ENCODE data around the gene COL9A2.
"Not testable (repeated sequence)": the region's sequence is repeated elsewhere in the genome, so short reads cannot be mapped to it uniquely, and the experiment has no call there.

COL9A2 gene

DNA sequence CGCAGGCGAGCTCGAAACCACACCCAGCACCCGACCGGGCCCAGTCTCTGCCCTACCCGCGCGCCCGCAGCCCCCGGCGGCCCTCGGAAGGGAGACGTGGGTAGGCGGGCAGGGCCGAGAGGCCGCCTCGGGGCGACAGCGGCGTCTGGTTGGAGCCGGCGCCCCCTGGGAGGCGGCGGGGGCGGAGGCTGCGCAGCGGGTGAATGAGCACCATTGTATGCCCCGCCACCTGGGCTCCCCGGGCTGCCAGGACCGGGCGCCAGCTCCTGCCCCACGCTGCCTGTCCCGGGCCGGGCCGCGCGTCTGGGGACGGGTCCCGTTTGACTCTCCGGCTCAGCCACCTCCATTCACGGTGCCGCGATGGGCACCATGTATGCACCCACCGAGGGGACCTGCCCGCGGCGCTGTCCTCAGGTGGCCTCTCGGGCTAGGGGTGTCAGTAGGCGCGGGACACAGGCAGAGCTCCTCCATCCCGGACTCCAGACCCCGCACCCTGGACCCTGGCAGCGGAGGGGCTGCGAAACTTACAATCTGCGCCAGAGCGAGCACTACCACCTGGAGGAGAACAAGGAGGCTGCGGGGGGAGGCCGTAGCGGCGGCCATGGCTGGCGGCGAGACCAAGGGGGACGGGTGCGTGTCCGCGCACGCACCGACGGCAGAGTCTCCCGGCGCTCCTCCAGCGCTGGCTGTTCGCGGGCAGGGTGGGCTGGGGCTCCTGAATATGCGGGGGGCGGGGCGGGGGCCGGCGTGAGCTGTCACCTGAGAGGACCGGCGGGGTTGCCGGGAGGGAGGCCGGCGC is at the start of gene COL9A2:
Gene COL9A2, minus strand, starts transcription at position 692 of the 799 bp plus-strand sequence. Its CDS starts 89 bp downstream, at position 603.
- peak; percentile 78 for DNase-seq

DNA sequence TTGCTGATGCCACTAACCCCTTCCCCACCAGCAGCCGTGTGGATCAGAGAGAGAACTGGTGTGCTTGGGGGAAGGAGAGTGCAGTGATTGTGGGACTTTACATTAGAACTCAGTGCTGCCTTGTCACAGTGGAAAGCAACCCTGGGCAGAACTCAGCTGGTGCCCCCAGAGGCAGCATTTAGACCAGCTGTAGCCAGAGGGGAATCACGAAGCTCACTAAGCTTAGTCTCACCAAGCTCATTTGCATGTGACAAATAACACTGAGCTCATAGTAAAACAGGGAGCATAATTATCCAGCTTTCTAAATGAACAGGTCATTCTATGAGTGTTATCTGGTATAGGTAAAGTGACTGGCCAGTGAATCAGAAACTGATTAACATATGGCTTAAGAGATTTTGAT is 46.6 kb upstream of the COL9A2 start:
- no peak for DNase-seq

DNA sequence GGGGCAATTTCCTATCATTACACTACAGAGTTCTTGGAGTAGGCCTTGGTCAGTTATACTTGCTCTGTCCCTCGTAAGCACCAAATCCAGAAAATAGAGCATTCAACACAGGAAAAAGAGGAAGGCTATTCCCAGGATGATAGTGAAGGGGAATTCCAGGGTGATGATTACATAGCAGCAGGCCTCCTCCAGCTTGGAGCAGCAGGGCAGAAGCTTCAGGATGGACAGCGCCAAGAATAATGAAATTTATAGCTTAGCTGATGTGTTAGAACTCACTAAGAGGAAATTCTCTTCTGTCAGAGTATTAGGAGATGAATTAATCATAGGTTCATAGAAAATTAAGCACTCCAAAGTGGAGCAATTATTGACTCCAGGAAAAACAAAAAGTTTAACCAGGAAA is 45.6 kb upstream of the COL9A2 start:
- DNase-seq: no peak

DNA sequence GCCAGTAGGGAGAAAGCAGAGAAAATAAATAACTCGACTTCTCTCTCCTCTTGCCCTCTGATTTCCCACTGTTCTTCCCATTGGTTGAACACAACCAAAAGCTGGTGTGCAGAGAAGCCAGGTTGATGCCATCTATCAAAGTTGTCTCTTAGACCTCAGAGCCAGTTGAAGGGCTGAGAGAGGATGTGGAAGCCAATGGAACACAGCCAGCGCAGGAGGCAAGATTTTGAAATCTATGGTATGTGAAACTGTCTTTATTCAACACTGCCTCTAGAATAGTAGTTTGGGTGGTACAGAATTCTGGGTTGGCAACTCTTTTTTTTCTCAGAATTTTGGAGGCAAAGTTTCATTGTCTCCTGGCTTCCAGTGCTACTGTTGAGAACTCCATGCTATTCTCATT is 45.1 kb upstream of the COL9A2 start:
- DNase-seq: no peak

DNA sequence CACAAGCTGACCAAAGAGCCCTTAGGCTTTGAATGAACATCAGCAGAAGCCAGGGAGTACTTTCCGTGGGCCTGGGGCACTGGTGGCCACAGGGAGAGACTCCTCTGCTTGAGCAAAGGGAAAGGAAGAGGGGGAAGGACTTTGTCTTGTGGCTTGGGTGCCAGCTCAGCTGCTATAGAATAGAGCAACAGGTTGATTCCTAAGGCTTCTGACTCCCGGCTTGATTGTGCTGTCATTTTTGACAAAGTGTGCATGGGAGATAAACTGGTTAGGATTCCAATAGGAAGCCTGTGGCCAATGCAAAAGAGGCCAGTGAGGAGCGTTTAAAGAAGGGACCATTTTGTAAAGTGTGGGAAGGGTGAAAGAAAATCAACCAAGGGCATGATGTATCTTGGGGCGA is 44.6 kb upstream of the COL9A2 start:
- no peak for DNase-seq

DNA sequence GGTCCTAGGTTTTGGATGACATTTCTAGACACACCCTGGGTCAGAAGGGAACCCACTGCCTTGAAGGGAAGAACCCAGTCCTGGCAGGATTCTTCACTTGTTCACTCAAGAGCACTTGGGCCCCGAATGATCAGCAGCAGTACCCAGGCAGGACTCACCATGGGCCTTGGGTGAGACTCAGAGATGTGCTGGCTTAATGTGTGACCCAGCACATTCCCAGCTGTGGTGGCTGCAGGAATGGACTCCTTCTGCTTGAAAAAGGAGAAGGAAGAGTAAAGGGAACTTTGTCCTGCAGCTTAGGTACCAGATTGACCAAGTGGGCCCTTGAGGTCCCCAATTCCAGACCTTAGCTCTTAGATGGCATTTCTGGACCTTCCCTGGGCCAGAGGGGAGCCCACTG is 44.1 kb upstream of the COL9A2 start:
- DNase-seq: no peak

DNA sequence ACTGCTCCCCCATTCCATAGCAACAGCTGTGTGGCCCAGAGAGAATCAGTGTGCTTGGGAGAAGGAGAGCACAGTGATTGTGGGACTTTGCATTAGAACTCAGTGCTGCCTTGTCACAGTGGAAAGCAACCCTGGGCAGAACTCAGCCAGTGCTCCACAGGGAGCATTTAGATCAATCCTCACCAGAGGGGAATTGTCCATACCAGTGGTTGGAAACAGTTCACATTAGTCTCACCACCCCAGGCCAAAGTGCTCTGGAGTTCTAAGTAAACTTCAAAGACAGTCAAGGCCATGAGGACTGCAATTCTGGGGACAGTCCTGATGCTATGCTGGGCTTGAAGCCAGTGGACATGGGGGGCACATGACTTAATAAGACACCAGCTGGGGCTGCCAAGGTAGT is 43.5 kb upstream of the COL9A2 start:
- DNase-seq: no peak

DNA sequence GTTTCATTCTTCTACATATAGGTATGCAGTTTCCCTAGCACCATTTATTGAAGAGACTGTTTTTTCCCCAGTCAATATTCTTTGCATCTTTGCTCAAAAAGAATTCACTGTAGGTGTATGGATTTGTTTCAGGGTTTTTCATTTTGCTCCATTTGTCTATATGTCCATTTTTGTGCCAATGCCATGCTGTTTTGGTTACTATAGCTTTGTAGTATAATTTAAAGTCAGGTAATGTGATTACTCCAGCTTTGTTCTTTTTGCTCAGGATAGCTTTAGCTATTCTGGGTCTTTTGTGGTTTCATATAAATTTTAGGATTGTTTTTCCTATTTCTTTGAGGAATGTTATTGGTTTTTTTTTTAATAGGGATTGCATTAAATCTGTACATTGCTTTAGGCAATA is 40.5 kb upstream of the COL9A2 start:
- no peak for DNase-seq

DNA sequence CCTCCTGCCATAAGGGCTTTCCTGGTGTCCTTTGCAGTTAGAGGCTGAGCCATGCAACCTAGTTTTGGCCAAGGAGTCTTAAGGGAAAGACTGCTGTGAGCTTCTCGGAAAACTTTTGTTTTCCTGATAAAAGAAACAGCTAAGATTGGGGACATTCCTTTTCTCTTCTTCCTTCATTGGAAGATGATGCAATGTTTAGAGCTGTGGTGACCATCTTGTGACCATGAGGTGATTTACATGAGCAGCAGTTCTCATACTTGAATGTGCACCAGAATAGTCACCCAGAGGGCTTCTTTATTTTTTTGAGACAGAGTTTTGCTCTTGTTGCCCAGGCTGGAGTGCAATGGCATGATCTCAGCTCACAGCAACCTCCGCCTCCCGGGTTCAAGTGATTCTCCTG is 36.0 kb upstream of the COL9A2 start:
- DNase-seq: no peak

DNA sequence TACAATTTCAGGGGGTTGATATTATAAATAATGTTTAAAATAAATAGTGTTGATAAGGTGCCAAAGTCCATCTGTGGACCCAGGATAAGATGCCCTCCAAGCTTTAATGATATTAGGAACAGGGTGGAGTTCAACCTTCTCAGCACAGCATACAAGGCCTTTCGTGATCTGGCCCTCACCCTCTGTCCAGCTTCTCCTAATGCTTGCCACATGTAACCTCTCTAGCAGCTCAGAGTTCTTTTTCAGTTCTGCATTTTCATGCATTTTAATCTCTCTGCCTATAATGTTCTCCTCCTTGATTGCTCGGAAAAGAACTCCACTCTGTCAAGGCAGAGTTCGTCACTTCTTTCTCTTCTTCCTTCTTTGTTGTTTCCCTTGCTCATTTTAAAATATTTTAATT is 35.0 kb upstream of the COL9A2 start:
- no peak for DNase-seq

DNA sequence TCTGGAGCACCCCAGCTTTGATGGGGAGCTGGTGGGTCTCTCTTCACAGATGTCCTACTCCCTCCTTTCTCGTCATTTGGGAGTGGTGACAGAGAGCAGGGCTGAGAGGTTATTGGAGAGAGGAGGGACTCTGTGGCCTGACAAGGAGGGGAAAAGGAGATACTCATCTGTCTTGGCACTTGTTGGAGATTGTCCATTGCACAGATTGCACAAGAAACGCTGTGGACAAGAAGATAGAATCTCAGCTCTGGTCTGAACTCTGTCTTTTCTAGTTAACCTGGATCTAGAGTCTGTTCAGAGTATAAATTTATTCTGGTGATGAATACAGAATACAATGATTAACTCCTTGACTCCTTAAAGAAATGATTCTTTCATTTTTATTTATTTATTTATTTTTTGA is 34.0 kb upstream of the COL9A2 start:
- no peak for DNase-seq

DNA sequence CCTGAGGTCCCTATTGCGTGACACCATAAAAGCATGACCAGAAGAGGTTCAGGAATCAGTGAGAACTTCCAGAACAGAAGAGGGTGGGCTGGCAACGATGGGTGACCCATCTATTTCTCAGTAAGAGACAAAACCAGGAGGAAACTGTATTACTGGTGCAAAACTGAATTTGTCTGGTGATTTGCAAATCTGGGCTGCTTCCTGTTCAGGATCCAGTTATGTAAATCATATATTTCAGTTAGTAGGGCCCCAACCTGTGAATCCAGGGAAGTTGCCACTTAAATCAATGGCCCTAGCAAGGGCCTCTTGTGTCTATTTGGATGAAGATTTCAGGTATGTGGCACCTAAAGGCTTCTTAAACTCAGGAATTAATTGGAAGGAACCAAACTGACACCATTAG is 33.3 kb upstream of the COL9A2 start:
- no peak for DNase-seq

DNA sequence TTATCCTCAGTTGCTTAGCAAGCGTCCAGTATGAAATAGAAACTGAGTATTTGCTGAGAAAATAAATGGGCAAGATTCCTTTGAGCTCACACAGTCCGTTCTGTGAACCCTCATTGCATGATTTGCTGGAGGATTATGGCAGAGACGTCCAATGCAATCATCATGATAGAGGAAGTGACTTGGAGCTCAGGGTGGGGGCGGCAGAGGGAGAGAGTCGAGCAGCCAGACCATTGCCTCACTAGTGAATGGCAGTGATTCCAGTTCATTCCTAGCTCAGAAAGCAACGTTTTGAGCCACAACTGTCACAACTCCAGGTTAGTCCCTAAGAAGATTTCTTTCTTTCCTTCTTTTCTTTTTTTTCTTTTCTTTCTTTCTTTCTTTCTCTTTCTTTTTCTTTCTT is 27.5 kb upstream of the COL9A2 start:
- peak; percentile 36 for DNase-seq

DNA sequence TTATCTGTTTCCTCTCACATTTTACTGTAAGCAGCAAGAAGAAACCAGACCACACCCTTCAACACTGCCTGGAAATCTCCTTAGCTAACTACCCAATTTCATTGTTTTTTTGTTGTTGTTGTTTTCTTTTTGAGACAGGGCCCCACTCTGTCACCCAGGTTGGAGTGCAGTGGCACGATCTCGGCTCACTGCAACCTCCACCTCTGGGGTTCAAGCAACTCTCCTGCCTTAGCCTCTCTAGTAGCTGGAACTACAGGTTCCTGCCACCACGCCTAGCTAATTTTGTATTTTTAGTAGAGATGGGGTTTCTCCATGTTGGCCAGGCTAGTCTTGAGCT is 25.3 kb upstream of the COL9A2 start:
- DNase-seq: not testable (repeated sequence)

DNA sequence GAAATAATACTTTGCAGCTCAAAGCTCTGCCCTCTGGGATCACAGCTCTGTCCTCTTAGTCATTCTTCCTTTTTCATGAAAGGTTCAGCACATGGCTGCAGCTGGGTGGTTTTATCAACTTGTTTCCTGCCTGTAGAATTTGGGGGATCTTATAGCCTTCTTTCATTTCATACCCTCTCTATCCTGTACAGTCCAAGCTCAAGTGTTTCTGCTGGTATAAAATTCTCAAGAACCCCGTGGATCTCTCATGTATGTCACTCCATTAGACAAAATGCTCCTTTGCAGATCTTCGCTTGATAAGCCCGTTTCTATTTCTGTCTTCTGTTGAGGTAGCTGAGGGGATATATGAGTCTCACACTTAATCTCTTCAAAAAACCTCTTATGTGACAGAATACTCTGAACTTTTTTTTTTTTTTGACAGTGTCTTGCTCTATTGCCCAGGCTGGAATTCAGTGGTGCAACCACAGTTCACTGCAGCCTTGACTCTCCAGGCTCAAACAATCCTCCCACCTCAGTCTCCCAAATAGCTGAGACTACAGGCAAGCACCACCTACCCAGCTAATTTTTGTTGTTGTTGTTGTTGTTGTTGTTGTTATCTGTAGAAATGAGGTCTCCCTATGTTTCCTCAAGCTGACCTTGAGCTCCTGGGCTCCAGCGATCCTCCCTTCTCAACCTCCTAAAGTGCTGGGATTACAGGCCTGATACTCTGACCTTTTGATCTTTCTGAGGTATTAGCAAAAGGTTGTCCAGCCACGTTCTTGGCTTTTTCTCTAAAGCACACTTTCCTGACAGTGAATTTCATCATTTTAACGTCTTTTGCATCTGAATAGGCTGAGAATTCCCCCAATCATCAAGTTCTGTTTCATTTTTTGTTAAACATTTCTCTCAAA is 24.6 kb upstream of the COL9A2 start:
- DNase-seq: no peak

DNA sequence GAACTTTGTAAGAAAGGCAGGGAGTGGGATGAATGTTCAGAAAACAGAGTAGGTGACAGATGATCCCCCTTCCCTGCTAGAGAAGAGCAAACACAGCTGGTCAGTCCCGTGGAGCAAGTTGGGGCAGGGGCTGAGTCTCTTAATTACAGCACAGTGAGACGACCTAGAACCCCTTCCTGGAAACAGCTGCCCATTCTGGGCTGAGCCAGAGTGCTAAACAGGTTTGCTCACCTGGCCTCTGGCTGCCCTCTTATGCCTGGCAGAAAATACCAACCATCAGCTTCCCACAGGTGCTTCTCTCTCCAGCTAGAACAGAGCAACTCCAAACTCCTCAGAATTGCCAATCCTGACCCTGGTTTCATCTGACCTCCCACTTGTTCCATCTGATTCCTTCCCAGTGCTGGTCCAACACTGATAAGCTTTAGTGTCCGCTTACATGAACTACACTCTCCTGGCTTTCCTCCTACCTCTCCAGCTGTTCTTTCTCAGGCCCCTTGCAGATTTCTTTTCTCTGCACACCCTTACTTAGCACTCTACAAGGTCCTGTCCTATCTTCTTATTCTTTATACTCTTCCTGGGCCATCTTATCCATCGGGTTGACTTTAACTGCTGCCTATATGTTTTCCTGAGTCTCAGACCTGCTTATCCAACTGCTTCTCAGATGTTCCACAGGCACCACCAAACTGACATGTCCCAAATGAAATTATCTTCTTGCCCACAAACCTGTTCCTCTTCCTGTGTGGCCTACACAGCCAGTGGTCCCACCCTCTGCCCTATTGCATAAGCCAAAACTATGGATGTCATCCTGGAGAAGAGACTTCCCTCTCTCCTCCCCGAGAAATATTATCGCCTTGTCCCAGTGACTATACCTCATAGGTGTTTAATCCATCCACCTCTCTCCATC is 22.6 kb upstream of the COL9A2 start:
- no peak for DNase-seq

DNA sequence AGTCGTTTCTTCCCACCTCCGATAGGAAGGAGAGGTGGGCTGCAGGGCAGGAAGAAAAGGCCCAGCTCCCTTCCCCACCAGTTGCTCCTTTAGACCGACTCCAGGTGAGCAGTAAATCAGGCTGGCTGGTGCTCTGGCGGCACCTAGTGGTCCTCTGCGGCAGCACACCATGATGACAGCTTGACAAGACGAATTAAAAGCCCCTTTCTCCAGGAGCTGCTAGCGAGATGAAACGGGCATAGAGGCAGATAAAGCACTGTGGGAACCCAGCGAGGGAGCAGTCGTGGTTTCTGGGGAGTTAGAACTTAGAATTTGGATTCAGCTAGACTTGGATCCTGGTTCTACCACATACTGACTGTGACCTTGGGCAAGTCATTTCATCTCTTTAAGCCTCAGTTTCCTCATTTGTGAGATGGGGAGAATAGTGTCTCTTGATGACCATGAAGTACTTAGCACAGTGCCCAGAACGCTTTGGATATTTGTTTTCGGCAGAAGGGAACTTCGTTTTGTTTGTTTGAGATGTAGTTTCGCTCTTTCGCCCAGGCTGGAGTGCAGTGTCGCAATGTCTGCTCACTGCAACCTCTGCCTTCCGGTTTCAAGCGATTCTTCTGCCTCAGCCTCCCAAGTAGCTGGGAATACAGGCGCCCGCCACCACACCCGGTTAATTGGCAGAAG is 21.8 kb upstream of the COL9A2 start:
- DNase-seq: peak; percentile 89

DNA sequence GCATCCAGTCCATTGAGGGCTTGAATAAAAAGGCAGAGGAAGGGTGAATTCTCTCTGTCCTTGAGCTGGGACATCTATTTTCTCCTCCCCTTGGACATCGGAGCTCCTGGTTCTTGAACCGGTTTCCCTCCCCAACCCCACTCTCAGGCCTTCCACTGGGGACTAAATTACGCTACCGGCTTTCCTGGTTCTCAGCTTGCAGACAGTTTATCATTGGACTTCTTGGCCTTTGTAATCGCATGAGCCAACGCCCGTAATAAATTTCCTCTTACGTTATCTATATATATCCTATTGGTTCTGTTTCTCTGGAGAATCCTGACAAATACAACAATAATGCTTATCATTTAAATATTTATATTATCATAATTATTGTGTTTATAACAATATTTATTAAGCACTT is 20.4 kb upstream of the COL9A2 start:
- DNase-seq: no peak

DNA sequence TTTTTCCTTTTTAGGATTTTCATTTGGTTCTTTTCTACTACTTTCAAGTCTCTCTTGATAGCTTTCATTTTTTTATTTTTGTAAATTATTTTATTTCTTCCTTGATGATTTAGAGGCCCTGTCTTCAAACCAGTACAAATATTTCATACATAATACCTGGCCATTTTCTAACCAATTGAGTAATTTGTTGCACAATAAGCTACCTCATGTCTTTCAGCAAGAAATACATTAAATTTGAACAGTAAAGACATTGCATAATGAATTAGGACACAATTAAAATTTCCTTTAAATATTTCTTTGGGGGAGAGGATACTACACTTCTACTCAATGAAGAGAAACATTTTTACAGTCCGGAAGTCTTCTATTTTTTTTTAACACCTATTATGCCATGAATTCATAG is 15.6 kb upstream of the COL9A2 start:
- no peak for DNase-seq

DNA sequence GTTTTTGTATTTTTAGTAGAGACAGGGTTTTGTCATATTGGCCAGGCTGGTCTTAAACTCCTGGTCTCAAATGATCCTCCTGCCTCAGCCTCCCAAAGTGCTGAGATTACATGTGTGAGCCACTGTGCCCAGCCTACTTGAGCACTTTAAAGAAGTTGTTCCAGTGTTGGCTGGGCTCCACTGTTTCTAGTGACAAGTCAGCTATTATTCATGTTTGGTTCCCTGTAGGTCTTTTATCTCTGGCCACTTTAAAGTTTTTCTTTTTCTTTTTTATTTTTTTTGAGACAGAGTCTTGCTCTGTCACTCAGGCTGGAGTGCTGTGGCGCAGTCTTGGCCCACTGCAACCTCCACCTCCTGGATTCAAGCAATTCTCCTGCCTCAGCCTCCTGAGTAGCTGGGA is 14.3 kb upstream of the COL9A2 start:
- DNase-seq: not testable (repeated sequence)

DNA sequence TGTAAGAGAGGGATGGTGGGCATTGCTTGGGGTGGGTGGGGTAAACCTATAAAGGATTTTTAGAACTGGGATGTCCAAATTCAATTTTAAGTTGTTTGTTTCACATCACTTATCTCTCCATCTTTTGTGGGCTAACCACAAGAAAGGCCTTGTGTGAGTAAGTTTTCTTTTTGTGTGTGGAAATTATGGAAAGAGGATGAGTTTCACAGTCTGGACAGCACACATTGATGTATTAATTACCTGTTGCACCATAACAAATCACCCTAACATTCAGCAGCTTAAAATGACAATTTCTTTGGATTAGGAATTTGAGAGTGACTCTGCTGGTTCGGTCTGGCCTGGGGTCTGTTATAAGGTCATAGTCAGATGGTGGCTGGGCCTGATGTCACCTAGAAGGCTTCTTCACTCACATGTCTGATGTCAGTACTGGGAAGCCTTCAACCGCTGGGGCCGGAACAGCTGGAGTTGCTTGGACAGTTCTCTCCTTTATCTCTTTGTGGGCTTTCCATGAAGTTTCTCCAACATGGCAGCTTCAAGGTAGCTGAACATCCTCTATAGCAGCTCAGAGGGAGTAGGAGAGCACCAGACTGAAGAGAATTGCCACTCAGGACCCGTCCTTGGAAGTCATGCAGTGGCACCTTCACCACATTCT is 2.0 kb upstream of the COL9A2 start:
- no peak for DNase-seq

DNA sequence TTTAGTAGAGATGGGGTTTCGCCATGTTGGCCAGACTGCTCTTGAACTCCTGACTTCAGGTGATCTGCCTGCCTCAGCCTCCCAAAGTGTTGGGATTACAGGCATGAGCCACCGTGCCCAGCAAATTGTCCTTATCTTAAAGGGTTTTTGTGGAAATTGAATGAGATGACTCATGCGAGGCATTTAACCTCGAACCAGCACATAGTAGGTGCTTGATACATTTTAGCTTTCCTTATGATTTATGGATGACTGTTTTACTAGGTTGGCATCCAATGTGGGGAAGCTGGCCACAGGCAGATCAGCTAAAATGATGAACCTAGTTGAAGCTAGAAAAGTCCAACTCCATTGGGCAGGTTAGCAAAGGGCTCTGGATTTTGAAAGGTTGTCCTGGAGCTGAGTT is 1.4 kb upstream of the COL9A2 start:
- no peak for DNase-seq
